ENCODE data around the gene GNRHR.

The GNRHR gene

GRCh38 chr4:67697860-67698687, 56.1 kb downstream of the GNRHR start:
- DNase-seq = no peak

GRCh38 chr4:67696061-67696460, 58.1 kb downstream of the GNRHR start:
- DNase-seq = no peak

- no peak for DNase-seq
Observed at GRCh38 chr4:67694662-67695061, 59.5 kb downstream of the GNRHR start.

- no peak for DNase-seq
Observed at GRCh38 chr4:67691328-67691727, 62.9 kb downstream of the GNRHR start.
